Measurements from ENCODE around the gene PTPRD. TPM values are rescaled to one million over a fixed set of nuclear protein-coding genes. Genes with fewer than 3 reads are reported as not detected.

The PTPRD gene
- total RNA-seq, 1 donor = 11.5 TPM

- TF ChIP-seq, protein P1, sequence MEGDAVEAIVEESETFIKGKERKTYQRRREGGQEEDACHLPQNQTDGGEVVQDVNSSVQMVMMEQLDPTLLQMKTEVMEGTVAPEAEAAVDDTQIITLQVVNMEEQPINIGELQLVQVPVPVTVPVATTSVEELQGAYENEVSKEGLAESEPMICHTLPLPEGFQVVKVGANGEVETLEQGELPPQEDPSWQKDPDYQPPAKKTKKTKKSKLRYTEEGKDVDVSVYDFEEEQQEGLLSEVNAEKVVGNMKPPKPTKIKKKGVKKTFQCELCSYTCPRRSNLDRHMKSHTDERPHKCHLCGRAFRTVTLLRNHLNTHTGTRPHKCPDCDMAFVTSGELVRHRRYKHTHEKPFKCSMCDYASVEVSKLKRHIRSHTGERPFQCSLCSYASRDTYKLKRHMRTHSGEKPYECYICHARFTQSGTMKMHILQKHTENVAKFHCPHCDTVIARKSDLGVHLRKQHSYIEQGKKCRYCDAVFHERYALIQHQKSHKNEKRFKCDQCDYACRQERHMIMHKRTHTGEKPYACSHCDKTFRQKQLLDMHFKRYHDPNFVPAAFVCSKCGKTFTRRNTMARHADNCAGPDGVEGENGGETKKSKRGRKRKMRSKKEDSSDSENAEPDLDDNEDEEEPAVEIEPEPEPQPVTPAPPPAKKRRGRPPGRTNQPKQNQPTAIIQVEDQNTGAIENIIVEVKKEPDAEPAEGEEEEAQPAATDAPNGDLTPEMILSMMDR (IDR thresholded peaks at IDR 0.05; ENCODE audit: insufficient read depth, low read length) = no peak
- no peak overlapping the region for H3K4me3 ChIP-seq (ENCODE audit: low read depth, low read length)
- DNase-seq (ENCODE audit: low read depth) = no peak
Measured at GRCh38 chr9:9231946-9232345, 1380.9 kb downstream of the PTPRD start.

DNA sequence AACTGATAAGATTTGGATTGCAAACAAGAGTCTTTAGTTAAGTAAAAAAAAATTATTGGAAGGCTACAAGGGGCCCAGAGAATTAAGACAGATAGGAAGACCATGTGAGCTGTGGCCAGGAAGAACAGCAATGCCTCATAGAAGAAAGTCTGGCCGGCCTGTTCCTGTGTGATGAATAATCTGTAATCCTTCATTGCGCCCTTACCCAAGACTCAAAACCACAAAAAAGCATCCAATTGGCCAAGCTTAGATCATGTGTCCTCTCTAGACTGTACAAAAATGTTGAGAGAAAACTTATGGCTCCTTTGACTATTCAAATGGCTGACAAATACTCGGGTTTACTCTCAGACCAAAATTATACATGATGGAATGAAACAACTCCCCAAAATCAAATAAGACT lies 1383.5 kb downstream of the PTPRD start:
- no peak for DNase-seq (ENCODE audit: low read depth)

DNA sequence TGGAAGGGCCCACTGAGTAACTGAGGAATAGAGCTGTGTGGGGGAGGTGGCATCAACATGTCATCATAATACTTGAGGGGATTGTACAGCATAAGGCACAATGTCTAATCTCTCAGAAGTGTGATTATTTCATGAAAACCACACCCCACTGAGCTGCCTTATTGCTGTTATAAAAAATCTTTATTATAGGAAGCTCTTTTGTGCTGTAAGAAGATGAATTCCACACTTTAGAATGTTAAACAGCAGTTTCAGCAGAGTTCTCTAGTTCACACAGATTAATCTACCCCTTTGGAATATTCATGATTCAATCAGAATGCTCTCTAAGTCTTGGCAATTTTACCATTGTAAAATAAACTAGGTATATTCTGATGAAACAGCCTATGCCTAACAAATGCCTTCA lies 1389.6 kb downstream of the PTPRD start:
- TF ChIP-seq, protein P1 (IDR thresholded peaks at IDR 0.05; ENCODE audit: insufficient read depth, low read length) = no peak
- no peak overlapping the region for H3K4me3 ChIP-seq (ENCODE audit: low read depth, low read length)
- DNase-seq (ENCODE audit: low read depth) = no peak

More for the DNA sequence above, 1383.5 kb downstream of the PTPRD start:
- H3K4me3 ChIP-seq (ENCODE audit: low read depth, low read length) = no peak overlapping the region
- TF ChIP-seq, protein P1 (IDR thresholded peaks at IDR 0.05; ENCODE audit: insufficient read depth, low read length) = no peak

DNA sequence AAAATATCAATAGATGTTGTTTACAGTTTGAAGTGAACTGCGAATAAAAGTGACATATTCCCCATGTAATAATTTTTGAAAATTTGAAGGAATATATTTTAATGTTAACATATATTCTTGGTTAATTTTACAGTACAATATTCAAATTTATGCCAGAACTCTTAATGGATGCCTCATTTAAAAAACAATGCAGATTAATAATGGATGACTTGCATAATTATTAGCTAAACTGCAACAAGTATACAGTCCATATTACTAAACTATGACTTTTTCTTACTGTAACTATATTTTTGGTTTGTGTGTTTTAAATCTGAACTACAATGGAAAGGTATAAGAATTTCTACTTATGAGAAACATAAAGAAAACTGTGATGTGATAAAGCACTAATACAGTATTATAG lies 1390.1 kb downstream of the PTPRD start:
- TF ChIP-seq, protein P1 (IDR thresholded peaks at IDR 0.05; ENCODE audit: insufficient read depth, low read length) = no peak

DNA sequence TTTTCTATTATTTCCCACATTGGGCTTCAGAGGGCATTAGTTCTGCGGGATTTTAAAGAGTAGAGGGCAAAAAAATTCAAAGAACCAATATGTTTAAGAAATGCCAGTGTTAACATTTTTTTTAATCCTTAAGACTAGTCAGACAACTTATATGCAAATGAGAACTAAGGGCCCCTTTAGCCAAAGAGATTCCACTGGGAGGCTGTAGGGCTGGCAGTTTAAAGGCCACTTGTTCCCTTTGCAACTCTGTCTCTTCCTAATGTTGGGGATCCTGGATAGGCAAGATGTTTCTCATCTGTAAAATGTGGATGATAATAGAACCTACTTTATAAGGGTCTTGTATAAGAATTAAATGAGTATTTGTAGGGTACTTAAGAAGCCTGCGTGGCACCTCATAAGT lies 1395.9 kb downstream of the PTPRD start:
- TF ChIP-seq, protein P1 (IDR thresholded peaks at IDR 0.05; ENCODE audit: insufficient read depth, low read length) = no peak
- no peak for DNase-seq (ENCODE audit: low read depth)
- H3K4me3 ChIP-seq (ENCODE audit: low read depth, low read length) = no peak overlapping the region

More for the DNA sequence above, 1390.1 kb downstream of the PTPRD start:
- H3K4me3 ChIP-seq (ENCODE audit: low read depth, low read length) = no peak overlapping the region
- no peak for DNase-seq (ENCODE audit: low read depth)

DNA sequence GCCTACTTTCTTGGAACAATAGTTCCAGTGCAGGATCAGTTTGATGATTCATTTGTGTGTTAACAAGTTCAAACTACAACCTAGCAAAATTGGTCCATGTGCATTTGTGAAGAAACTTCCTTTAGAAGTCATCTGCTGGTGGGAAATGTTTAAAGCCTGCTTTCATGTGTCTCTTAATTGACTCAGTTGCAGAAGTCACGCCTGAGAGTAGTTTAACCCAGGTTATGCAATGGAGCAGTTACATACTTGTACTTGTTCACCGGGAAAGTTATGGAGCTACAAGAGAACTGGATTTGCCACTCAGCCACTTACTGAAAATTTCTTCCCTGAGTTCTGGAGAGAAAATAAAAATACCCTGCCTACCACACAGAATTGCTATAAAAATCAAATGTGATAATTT lies 1397.8 kb downstream of the PTPRD start:
- no peak for DNase-seq (ENCODE audit: low read depth)
- no peak overlapping the region for H3K4me3 ChIP-seq (ENCODE audit: low read depth, low read length)
- TF ChIP-seq, protein P1 (IDR thresholded peaks at IDR 0.05; ENCODE audit: insufficient read depth, low read length) = no peak

DNA sequence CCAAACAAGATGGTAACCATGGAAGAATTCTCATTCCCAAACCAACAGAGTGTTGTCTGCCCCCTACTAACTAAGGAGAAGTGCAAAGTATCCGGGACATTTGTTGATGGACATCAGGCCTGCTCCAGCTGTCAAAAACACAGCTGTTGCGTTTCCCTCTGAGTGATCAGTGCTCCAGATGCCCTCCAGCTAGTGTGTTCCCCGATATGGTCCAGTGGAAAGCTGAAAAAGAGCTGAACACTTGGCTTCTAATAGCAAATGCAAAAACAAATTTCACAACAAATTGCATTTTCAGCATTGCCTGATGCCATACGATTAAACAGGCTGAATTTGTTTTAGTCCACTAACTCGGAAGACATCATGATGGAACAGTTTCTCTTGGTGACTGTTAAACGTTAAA lies 1398.7 kb downstream of the PTPRD start:
- TF ChIP-seq, protein P1 (IDR thresholded peaks at IDR 0.05; ENCODE audit: insufficient read depth, low read length) = no peak
- no peak for DNase-seq (ENCODE audit: low read depth)
- H3K4me3 ChIP-seq (ENCODE audit: low read depth, low read length) = no peak overlapping the region
